Activated CD8-positive, alpha-beta T cell treated with anti-CD3 and anti-CD28 coated beads for 36 hours (primary cell): ENCODE data around the gene EIF2B5. TPM values are rescaled to one million over a fixed set of nuclear protein-coding genes. Genes with fewer than 3 reads are reported as not detected.
"Not testable (repeated sequence)": the region's sequence is repeated elsewhere in the genome, so short reads cannot be mapped to it uniquely, and the experiment has no call there.

Experiments used
- ATAC-seq: fragments of 200-7000 bp; cut with Tn5 transposase; one replicate; pipeline ENCODE4 v1.10.0; 2021; ENCODE audit warnings: mild to moderate bottlenecking, moderate library complexity
- CTCF ChIA-PET: fragments of 350-600 bp; sonication (Branson Sonifier 250); formaldehyde crosslinking; loops from one replicate; lab custom pipeline; 2021; ENCODE audit warnings: antibody characterized with exemption; lab: Charles Lee
- POLR2A ChIA-PET: fragments of 350-600 bp; sonication (Branson Sonifier 250); formaldehyde crosslinking; loops from one replicate; lab custom pipeline; 2021; ENCODE audit warnings: antibody characterized with exemption; lab: Charles Lee
- DNase-seq: peaks from one replicate; pipeline ENCODE4 v3.0.0-alpha.2; 2020
- H3K27ac Mint-ChIP-seq: one replicate; pipeline ENCODE4 v1.8.0; 2021; ENCODE audit warnings: mild to moderate bottlenecking, mixed read lengths
- H3K27me3 Mint-ChIP-seq: one replicate; pipeline ENCODE4 v1.8.0; 2021; ENCODE audit warnings: mixed read lengths
- H3K36me3 Mint-ChIP-seq: one replicate; pipeline ENCODE4 v1.8.0; 2021; ENCODE audit warnings: low read depth, mixed read lengths
- H3K4me1 Mint-ChIP-seq: one replicate; pipeline ENCODE4 v1.8.0; 2021; ENCODE audit warnings: low read depth, mixed read lengths
- H3K4me3 Mint-ChIP-seq: one replicate; pipeline ENCODE4 v1.8.0; 2021; ENCODE audit warnings: mild to moderate bottlenecking, moderate library complexity, mixed read lengths
- H3K9me3 Mint-ChIP-seq: one replicate; pipeline ENCODE4 v1.8.0; 2021; ENCODE audit warnings: mixed read lengths
- intact Hi-C: fragments of 100-400 bp; cut with micrococcal nuclease; formaldehyde crosslinking; loops from one replicate; pipeline ENCODE4 v1.10.0; 2022
- total RNA-seq, 2 experiments: library from RNA; stranded (reverse); gene quantifications; one replicate each; pipeline ENCODE4 v1.2.3, GENCODE V29; 2021
- TF ChIP-seq, protein P1 (sequence below): fragments of 200-600 bp; IDR thresholded peaks from one replicate; pipeline ENCODE4 v1.8.0; 2022; ENCODE audit warnings: antibody characterized with exemption, mild to moderate bottlenecking

The EIF2B5 gene
- total RNA-seq, 2 experiments from 2014 or later, result 59.9 to 64.0 TPM

DNA sequence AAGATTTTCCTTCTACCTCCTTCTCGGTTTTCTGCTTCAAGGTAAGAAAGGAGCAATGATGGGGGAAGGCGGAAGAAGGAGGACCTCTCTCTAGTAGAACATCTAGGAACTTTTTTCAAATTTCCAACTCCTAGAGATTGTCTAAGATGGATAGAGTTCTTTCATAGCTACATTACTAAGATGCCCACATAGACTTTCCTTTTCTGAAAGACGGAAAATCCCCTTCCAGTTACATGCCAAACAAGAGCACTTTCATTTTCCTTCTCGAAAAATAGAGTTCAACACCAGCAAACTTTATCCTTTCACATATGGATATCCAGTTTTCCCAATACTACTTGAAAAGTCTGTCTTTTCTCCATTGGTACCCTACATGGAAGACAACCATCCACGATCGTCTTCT, 37.6 kb upstream of the EIF2B5 start:
- ATAC-seq, result no peak

DNA sequence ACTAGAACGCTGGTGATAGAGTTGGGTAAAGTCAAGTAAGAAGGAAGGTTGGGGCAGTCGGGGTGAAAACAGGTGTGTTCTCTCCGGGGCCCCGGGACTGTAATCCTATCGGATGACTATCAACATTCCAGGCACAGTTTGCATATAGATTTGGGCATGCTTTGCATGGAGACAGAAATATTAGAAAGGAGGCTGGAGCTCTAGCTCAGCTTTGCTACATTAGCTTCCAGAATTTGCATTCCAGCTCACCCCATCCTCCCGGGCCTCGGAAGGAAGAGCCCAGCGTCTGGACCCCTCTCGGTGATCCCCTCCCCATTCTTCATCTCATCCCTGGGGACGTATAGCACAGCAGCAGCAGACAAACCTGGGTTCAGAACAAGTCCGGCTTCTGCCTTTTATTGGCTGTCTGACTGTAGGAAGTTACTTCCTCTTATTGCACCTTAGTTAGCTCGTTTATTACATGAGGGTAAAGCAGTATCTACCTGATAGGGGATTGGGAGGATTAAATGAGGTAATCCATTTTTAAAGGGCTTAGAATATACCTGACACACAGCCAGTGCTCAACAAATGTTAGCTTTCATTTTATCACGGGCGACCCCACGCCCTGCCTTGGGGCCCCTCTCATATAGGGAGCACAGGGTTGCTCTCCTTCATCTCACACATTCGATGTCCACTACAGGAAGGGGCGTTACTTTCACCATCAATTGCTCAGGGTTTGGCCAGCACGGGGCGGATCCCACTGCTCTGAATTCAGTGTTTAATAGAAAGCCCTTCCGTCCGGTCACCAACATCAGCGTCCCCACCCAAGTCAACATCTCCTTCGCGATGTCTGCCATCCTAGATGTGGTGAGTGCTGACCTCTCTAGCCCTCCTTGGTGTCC, 35.1 kb upstream of the EIF2B5 start:
- H3K4me1 Mint-ChIP-seq, result no peaks in the 10 kb centered on the region
- CTCF ChIA-PET, result no interaction called here
- intact Hi-C loops, result no loop called here
- H3K4me3 Mint-ChIP-seq, result no peak overlapping the region
- ATAC-seq (no peak), DNase-seq (no peak)
- no peaks in the 10 kb centered on the region for H3K36me3 Mint-ChIP-seq
- no peak overlapping the region for H3K27ac Mint-ChIP-seq
- POLR2A ChIA-PET, result no interaction called here
- H3K27me3 Mint-ChIP-seq, result no peaks in the 10 kb centered on the region
- no peaks in the 10 kb centered on the region for H3K9me3 Mint-ChIP-seq
- TF ChIP-seq, protein P1, sequence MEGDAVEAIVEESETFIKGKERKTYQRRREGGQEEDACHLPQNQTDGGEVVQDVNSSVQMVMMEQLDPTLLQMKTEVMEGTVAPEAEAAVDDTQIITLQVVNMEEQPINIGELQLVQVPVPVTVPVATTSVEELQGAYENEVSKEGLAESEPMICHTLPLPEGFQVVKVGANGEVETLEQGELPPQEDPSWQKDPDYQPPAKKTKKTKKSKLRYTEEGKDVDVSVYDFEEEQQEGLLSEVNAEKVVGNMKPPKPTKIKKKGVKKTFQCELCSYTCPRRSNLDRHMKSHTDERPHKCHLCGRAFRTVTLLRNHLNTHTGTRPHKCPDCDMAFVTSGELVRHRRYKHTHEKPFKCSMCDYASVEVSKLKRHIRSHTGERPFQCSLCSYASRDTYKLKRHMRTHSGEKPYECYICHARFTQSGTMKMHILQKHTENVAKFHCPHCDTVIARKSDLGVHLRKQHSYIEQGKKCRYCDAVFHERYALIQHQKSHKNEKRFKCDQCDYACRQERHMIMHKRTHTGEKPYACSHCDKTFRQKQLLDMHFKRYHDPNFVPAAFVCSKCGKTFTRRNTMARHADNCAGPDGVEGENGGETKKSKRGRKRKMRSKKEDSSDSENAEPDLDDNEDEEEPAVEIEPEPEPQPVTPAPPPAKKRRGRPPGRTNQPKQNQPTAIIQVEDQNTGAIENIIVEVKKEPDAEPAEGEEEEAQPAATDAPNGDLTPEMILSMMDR, result no peak

More for the DNA sequence above, 37.6 kb upstream of the EIF2B5 start:
- ChIA-PET CTCF (no interaction called here), POLR2A (no interaction called here)
- Mint-ChIP-seq H3K27me3 (peaks cover 5% of the 10 kb centered on the region), H3K4me1 (no peaks in the 10 kb centered on the region), H3K9me3 (peaks cover 4% of the 10 kb centered on the region), H3K36me3 (no peaks in the 10 kb centered on the region), H3K27ac (no peak overlapping the region), H3K4me3 (no peak overlapping the region)
- no peak for DNase-seq
- intact Hi-C loops, result no loop called here
- TF ChIP-seq, protein P1, result no peak

DNA sequence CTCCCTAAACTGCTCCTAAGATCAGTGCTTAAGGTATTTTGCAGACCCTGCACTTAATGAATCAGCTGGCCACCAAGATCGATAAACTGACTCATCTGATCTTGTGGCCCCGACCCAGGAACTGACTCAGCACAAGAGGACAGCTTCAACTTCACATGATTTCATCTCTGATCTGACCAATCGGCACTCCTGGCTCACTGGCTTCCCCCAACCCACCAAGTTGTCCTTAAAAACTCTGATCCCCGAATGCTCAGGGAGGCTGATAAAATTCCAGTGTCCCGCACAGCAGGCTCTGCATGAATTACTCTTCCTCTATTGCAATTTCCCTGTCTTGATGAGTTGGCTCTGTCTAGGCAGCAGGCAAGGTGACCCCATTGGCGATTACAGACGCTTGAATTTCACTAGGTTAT, 24.8 kb upstream of the EIF2B5 start:
- POLR2A ChIA-PET, result no interaction called here
- H3K36me3 Mint-ChIP-seq, result no peaks in the 10 kb centered on the region
- intact Hi-C loops, result no loop called here
- CTCF ChIA-PET, result no interaction called here
- no peaks in the 10 kb centered on the region for H3K9me3 Mint-ChIP-seq
- DNase-seq, result peak; percentile 3
- TF ChIP-seq, protein P1, result no peak
- no peak overlapping the region for H3K27ac Mint-ChIP-seq
- no peaks in the 10 kb centered on the region for H3K4me1 Mint-ChIP-seq
- no peak overlapping the region for H3K4me3 Mint-ChIP-seq
- ATAC-seq, result no peak
- no peaks in the 10 kb centered on the region for H3K27me3 Mint-ChIP-seq

DNA sequence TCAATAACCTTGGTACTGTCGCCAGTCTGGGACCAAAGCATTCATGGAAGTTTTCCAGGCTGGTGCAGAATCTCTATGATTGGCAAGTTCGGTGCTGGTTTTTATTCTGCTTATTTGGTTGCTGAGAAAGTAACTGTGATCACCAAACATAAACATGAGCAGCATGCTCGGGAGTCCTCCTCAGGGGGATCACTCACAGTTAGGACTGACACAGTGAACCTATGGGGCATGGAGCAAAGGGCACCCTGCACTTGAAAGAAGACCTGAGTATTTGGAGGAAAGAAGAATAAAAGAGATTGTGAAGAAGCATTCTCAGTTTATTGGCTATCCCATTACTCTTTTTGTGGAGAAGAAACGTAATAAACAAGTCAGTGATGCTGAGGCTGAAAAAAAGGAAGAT, 19.1 kb upstream of the EIF2B5 start:
- Mint-ChIP-seq H3K36me3 (no peaks in the 10 kb centered on the region), H3K27me3 (no peaks in the 10 kb centered on the region), H3K27ac (no peak overlapping the region), H3K4me1 (no peaks in the 10 kb centered on the region), H3K4me3 (no peak overlapping the region), H3K9me3 (no peaks in the 10 kb centered on the region)
- DNase-seq, result no peak
- CTCF ChIA-PET, result no interaction called here
- TF ChIP-seq, protein P1, result no peak
- intact Hi-C loops, result no loop called here
- ATAC-seq, result no peak
- POLR2A ChIA-PET, result no interaction called here

DNA sequence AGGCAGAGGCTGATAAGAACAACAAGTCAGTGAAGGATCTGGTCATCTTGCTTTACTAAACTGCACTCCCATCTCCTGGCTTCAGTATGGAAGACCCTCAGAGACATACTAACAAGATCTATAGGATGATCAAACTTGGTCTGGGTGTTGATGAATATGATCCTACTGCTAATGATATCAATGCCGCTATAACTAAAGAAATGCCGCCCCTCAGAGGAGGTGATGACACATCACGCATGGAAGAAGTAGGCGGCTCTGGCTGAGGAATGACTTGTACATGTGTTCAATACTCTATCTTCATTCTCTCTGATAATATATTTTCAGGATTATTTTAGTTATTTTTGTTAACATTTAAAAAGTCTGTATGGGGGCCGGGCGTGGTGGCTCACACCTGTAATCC, 17.5 kb upstream of the EIF2B5 start:
- Mint-ChIP-seq H3K36me3 (no peaks in the 10 kb centered on the region), H3K4me3 (no peak overlapping the region), H3K9me3 (no peaks in the 10 kb centered on the region), H3K27me3 (no peaks in the 10 kb centered on the region), H3K4me1 (no peaks in the 10 kb centered on the region), H3K27ac (no peak overlapping the region)
- ATAC-seq (no peak), DNase-seq (no peak)
- intact Hi-C loops, result no loop called here
- ChIA-PET POLR2A (no interaction called here), CTCF (no interaction called here)
- TF ChIP-seq, protein P1, result no peak

DNA sequence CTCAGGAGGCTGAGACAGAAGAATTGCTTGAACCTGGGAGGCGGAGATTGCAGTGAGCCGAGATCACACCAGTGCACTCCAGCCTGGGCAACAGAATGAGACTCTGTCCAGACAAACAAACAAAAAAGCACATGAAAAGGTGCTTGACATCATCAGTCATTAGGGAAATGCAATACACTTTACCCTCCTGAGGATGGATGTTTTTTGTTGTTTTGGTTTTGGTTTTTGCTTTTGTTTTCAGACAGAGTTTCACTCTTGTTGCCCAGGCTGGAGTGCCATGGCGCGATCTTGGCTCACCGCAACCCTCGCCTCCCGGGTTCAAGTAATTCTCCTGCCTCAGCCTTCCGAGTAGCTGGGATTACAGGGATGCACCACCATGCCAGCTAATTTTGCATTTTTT, 14.1 kb upstream of the EIF2B5 start:
- H3K4me1 Mint-ChIP-seq, DNase-seq, H3K9me3 Mint-ChIP-seq, H3K27me3 Mint-ChIP-seq, ATAC-seq, POLR2A ChIA-PET, H3K36me3 Mint-ChIP-seq, intact Hi-C loops, H3K4me3 Mint-ChIP-seq, H3K27ac Mint-ChIP-seq, CTCF ChIA-PET: not testable (repeated sequence)
